Thymus (tissue), 11 donors: ENCODE measurements around the gene MACROD2. TPM values are rescaled to one million over a fixed set of nuclear protein-coding genes. Genes with fewer than 3 reads are reported as not detected.

ENCODE experiments used
- DNase-seq, 9 donors: peaks; one replicate each; pipeline ENCODE4 v3.0.0-alpha.2; 2013; ENCODE audit warnings: low spot score in 9 of 9, low read depth in 6 of 9, missing footprints in 1 of 9
- H3K27ac ChIP-seq, 2 donors: one replicate each; pipeline ENCODE4 v1.5.1; 2013; ENCODE audit warnings: control low read depth in 1 of 2, low read depth in 1 of 2, low read length in 1 of 2, mild to moderate bottlenecking in 1 of 2, moderate library complexity in 1 of 2
- H3K27me3 ChIP-seq, 2 donors: one replicate each; pipeline ENCODE4 v1.5.1; 2013; ENCODE audit warnings: low read length in 1 of 2; ENCODE audit not compliant: control insufficient read depth in 2 of 2, insufficient read depth in 1 of 2
- H3K36me3 ChIP-seq, 2 donors: one replicate each; pipeline ENCODE4 v1.5.1; 2013; ENCODE audit warnings: low read length in 1 of 2, mild to moderate bottlenecking in 1 of 2, moderate library complexity in 1 of 2; ENCODE audit not compliant: control insufficient read depth in 2 of 2, insufficient read depth in 2 of 2
- H3K4me1 ChIP-seq, 2 donors: one replicate each; pipeline ENCODE4 v1.5.1; 2013; ENCODE audit warnings: low read length in 2 of 2; ENCODE audit not compliant: control insufficient read depth in 2 of 2, insufficient read depth in 2 of 2
- H3K4me3 ChIP-seq, 2 donors: one replicate each; pipeline ENCODE4 v1.5.1; 2013; ENCODE audit warnings: low read length in 2 of 2, control low read depth in 1 of 2, mild to moderate bottlenecking in 1 of 2
- H3K9me3 ChIP-seq, 2 donors: one replicate each; pipeline ENCODE4 v1.5.1; 2013; ENCODE audit warnings: low read length in 1 of 2, mild to moderate bottlenecking in 1 of 2; ENCODE audit not compliant: control insufficient read depth in 2 of 2, insufficient read depth in 1 of 2
- WGBS: extraction: QIAGEN DNeasy Blood & Tissue Kit; methylation state at CpG from one replicate; pipeline ENCODE4 v1.1.7; 2013; 5-methylcytosine and 5-hydroxymethylcytosine counted together
- polyA plus RNA-seq: library from polyadenylated mRNA; stranded (reverse); fragments of 200-250 nt; gene quantifications from one replicate; pipeline ENCODE4 v1.2.3, GENCODE V29; 2013
- total RNA-seq: library from RNA; stranded (reverse); fragments of 120-200 nt; gene quantifications from one replicate; pipeline ENCODE4 v1.2.4, GENCODE V29; 2013
- donor health status: healthy.

The MACROD2 gene
- total and polyA plus RNA-seq, 2 donors, result 1.6 to 4.2 TPM

DNA sequence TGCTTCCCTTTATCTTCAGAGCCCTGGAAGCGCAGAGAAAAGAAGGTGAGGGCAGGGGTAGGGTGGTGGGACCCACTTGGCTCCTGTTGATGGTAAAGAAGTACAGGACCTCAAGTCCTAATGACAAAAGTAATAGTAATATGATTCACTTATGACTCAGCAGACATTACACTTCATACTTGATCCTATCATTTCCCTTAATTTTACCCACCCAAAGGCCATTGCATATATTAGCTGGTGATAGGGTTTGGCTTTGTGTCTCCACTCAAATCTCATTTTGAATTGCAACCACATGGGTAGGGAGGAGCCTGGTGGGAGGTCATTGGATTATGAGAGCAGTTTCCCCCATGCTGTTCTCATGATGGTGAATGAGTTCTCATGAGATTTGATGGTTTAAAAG, 1697.3 kb downstream of the MACROD2 start:
- Histone ChIP-seq H3K4me3 (no peak overlapping the region), H3K4me1 (no peaks in the 10 kb centered on the region), H3K27me3 (no peaks in the 10 kb centered on the region), H3K9me3 (no peaks in the 10 kb centered on the region), H3K36me3 (no peaks in the 10 kb centered on the region), H3K27ac (no peak overlapping the region)
- 95% methylated on average over 1 of the region's 1 CpG for WGBS
- DNase-seq, result no peak

DNA sequence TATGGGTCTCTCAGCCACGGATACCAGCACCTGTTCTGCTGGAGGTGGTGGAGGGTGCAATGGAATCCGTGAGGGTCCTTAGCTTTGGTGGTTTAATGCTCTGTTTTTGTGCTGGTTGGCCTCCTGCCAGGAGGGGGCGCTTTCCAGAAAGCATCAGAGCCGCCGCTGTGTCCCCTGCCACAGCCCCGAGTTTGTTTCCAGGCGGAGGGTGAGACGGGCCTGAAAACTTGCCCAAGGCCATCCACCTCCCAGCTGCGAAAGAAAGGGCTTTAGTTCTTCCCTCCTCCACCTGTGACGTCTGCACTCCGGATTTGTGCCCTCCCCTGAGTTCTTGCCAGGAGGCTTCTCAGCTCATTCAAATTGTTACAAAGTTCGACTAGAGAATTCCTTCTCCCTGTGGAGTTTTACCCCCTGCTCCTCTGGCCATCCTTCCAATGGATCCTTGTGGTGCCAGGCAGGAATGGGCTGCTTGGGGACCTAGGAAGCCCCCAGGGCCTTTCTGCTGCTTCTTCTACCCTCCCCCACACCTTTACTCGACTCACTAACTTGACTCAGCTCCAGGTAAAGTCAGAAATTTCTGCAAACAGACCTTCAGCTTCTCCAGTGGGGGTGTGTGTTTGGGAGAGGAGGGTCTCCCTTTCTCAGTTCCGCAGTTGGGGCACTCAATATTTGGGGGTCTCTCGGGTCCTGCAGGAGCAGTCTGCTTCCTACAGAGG, 1704.3 kb downstream of the MACROD2 start:
- no peak for DNase-seq
- H3K27ac ChIP-seq, result no peak overlapping the region
- H3K36me3 ChIP-seq, result no peaks in the 10 kb centered on the region
- no peaks in the 10 kb centered on the region for H3K9me3 ChIP-seq
- no peaks in the 10 kb centered on the region for H3K27me3 ChIP-seq
- no peak overlapping the region for H3K4me3 ChIP-seq
- 91% methylated on average over 15 of the region's 15 CpGs for WGBS
- H3K4me1 ChIP-seq, result no peaks in the 10 kb centered on the region

- Histone ChIP-seq H3K4me3 (no peak overlapping the region), H3K4me1 (no peaks in the 10 kb centered on the region), H3K27me3 (no peaks in the 10 kb centered on the region), H3K9me3 (no peaks in the 10 kb centered on the region), H3K27ac (no peak overlapping the region), H3K36me3 (no peaks in the 10 kb centered on the region)
- 90% methylated on average over 16 of the region's 16 CpGs for WGBS
- no peak for DNase-seq
Measured at GRCh38 chr20:15700147-15700765, 1704.9 kb downstream of the MACROD2 start.

DNA sequence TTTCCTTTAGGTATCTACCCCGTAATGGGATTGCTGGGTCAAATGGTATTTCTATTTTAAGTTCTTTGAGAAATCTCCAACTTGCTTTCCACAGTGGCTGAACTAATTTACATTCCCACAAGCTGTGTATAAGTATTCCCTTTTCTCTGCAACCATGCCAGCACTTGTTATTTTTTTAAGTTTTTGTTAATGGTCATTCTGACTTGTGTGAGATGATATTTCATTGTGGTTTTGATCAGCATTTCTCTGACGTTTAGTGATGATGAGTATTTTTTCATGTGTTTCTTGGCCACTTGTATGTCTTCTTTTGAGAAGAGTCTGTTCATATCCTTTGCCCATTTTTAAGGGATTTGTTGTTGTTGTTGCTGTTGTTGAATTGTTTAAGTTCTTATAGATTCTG, 1706.8 kb downstream of the MACROD2 start:
- no peaks in the 10 kb centered on the region for H3K27me3 ChIP-seq
- H3K27ac ChIP-seq, result no peak overlapping the region
- no peaks in the 10 kb centered on the region for H3K9me3 ChIP-seq
- no peak overlapping the region for H3K4me3 ChIP-seq
- H3K36me3 ChIP-seq, result no peaks in the 10 kb centered on the region
- H3K4me1 ChIP-seq, result no peaks in the 10 kb centered on the region
- 86% methylated on average over 2 of the region's 2 CpGs for WGBS
- DNase-seq, result no peak

- 90% methylated on average over 4 of the region's 4 CpGs for WGBS
- Histone ChIP-seq H3K9me3 (no peaks in the 10 kb centered on the region), H3K36me3 (no peaks in the 10 kb centered on the region), H3K4me1 (no peaks in the 10 kb centered on the region), H3K4me3 (no peak overlapping the region), H3K27ac (no peak overlapping the region), H3K27me3 (no peaks in the 10 kb centered on the region)
- DNase-seq, result no peak
Measured at GRCh38 chr20:15703171-15703911, 1708.0 kb downstream of the MACROD2 start.

DNA sequence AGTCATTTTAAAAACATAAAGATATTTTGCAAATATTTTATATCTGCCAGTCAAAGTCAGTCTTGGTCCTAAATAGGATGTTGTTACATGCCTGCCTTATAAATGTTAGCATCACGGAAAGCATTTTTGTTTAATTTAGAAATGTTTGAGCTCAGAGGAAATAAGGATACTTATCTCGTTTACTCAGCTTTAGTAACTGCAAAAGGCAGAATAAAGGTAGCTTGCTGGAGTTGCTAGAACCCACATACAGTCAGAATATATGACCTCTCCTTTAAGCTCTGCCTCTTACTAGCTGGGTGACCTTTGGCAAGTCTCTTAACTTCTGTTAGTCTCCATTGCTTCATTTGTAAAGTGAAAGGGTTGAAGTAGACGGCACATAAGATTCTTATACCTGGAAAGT, 1710.7 kb downstream of the MACROD2 start:
- no peaks in the 10 kb centered on the region for H3K27me3 ChIP-seq
- H3K36me3 ChIP-seq, result no peaks in the 10 kb centered on the region
- WGBS, result 56% methylated on average over 3 of the region's 3 CpGs
- H3K4me3 ChIP-seq, result no peak overlapping the region
- H3K9me3 ChIP-seq, result no peaks in the 10 kb centered on the region
- no peaks in the 10 kb centered on the region for H3K4me1 ChIP-seq
- DNase-seq, result no peak
- no peak overlapping the region for H3K27ac ChIP-seq

- H3K4me1 ChIP-seq, result no peaks in the 10 kb centered on the region
- H3K27me3 ChIP-seq, result no peaks in the 10 kb centered on the region
- H3K36me3 ChIP-seq, result no peaks in the 10 kb centered on the region
- no peaks in the 10 kb centered on the region for H3K9me3 ChIP-seq
- H3K27ac ChIP-seq, result no peak overlapping the region
- H3K4me3 ChIP-seq, result no peak overlapping the region
- no peak for DNase-seq
Measured at GRCh38 chr20:15706719-15707118, 1711.4 kb downstream of the MACROD2 start.

- H3K4me3 ChIP-seq, result no peak overlapping the region
Measured at GRCh38 chr20:15708984-15709598, 1713.8 kb downstream of the MACROD2 start.

DNA sequence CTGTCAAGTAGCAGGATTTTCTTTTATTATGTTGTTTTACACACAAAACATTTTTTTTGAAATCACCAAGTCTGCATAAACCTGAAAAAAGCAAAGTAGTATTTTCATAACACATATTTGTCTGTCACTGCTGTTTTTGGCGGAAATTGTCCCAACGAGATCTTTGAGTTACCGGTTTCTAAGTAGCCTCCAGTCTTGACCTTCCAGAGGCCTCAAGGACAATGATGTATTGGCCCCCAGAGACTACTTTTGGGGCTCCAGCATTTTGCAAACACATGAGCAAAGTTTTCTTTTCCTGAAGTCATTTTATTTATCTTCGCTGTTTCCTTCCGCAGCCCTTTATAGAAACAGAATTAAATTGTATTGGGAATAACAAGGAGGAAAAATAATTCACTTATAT, 1715.3 kb downstream of the MACROD2 start:
- no peak overlapping the region for H3K27ac ChIP-seq
- H3K36me3 ChIP-seq, result no peaks in the 10 kb centered on the region
- no peaks in the 10 kb centered on the region for H3K27me3 ChIP-seq
- DNase-seq, result no peak
- H3K9me3 ChIP-seq, result no peaks in the 10 kb centered on the region
- no peaks in the 10 kb centered on the region for H3K4me1 ChIP-seq
- WGBS, result 95% methylated on average over 5 of the region's 5 CpGs
- no peak overlapping the region for H3K4me3 ChIP-seq

More at GRCh38 chr20:15708984-15709598, 1713.8 kb downstream of the MACROD2 start:
- Histone ChIP-seq H3K27ac (no peak overlapping the region), H3K36me3 (no peaks in the 10 kb centered on the region), H3K9me3 (no peaks in the 10 kb centered on the region), H3K27me3 (no peaks in the 10 kb centered on the region), H3K4me1 (no peaks in the 10 kb centered on the region)
- 56% methylated on average over 9 of the region's 9 CpGs for WGBS
- peak in 6 of 9 donors; percentile 2 to 39 (median 16) for DNase-seq
